ENCODE measurements around the gene MZF1.

MZF1 gene

DNA sequence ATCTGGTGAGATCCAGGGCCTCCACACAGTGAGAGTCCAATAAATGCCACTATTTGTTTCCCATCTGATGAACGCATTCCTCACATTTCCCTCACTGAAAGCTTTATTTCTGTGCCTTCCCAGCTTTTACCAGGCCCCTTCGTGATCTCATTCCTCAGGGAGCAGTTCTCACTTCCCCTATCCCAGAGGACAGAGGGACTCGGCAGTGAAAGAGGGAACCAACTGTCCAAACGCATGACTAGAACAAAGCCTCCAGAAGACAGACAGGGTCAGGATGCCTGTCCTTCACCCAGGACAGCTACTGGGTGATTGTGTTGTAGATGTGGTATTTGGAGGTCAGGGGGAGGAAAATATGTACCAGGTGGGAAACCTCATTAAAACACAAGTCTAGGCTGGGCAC lies 51.5 kb downstream of the MZF1 start:
- Mint-ChIP-seq H3K27ac (peak overlapping the region; percentile 59), H3K4me1 (ENCODE audit: low read depth) (peaks cover 41% of the 10 kb centered on the region), H3K9me3 (no peaks in the 10 kb centered on the region), H3K36me3 (ENCODE audit: low read depth) (peaks cover 34% of the 10 kb centered on the region), H3K4me3 (no peak overlapping the region), H3K27me3 (no peaks in the 10 kb centered on the region)
- intact Hi-C loops (cut with micrococcal nuclease), result no loop called here

DNA sequence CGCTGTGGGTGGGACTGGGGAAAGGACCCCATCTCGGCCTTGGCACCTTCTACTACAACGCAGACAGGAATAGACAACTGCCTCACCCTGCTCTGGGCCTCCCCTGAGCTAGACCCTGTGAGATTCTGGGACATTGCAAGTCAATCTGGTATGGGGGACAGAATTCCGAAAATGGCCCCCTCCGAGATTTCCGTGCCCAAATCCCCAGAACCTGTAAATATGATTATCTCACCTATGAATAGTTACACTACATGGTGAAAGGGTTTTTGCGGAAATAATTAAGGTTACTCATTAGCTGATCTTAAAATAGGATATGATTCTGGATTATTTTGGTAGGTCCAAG lies 52.9 kb downstream of the MZF1 start:
- Mint-ChIP-seq H3K4me1 (ENCODE audit: low read depth) (peaks cover 54% of the 10 kb centered on the region), H3K27ac (peak overlapping the region; percentile 95), H3K27me3 (no peaks in the 10 kb centered on the region), H3K4me3 (peak overlapping the region; percentile 96), H3K9me3 (no peaks in the 10 kb centered on the region), H3K36me3 (ENCODE audit: low read depth) (peaks cover 48% of the 10 kb centered on the region)
- intact Hi-C loops (cut with micrococcal nuclease), result loop anchor here (1.0 kb wide), 1 partner anchor 38 kb away; the partner anchor contains the start of gene UBE2M

DNA sequence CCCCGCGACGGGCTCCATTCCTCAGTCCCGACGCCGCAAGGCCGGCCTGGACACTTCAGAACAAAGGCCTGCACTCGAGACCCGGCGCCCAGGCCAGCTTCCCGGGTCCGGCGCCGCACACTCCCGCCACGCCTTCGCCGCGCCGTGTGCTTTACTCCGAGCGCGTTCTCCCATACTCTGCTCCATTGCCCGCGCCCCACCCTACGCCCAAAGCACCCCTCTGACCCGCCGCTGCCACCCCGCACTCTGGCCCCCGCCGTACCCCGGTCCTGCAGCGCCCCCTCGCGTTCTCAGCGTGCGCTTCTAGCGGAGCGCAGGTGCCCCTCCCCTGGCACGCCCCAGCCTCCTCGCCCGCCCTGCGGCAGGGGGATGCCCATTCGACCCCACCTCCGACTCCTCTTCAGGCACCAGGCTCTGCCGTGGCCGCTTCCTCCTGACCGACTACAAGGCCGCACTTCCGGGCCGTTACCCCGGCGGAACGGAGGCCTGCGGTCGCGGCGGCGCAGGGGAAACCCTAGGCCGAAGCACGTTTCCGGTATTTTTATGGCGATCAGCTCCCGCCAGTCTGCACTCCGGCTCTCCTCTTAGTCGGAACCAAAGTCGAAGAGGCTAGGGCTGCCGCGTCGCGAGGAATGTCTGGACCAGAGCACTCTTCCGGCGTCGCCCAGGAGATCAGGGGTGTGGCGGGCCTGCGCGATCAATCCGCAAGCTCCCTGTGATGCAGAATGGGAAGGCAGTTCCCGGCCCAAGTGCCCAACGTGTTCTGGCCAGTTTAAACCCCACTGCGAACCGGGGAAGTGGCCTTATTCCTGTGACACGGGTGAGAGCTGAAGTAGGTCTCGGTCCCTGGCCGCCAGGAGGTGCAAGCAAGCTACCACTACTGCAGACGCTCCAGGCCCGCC lies 53.5 kb downstream of the MZF1 start, which contains the start of gene ZBTB45:
Gene ZBTB45, minus strand, starts transcription at position 456 of the 902 bp plus-strand sequence. CDS start 2,137 bp downstream, outside the sequence.
- Mint-ChIP-seq H3K4me3 (peak within 1 kb of the TSS; percentile 96), H3K36me3 (ENCODE audit: low read depth) (peaks cover 51% of the 10 kb centered on the region), H3K4me1 (ENCODE audit: low read depth) (peaks cover 60% of the 10 kb centered on the region), H3K27ac (peak within 1 kb of the TSS; percentile 95), H3K9me3 (no peaks in the 10 kb centered on the region), H3K27me3 (no peaks in the 10 kb centered on the region)
- intact Hi-C loops (cut with micrococcal nuclease), result loop anchor here (1.0 to 2.0 kb wide), 3 partner anchors 23 to 53 kb away; partner anchors contain the start of genes MZF1 and UBE2M

DNA sequence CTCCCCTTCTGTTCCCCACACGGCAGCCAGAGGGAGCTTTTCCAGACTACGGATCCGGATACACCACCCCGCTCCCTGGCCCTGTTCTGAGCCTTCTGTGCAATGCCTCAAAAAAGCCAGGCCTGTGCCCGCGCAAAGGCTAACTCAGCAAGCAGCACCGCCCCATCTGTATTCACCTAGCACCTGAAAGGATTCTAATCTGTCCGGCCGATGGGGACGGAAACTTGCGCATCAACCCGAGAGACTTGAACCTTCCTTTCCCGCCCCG lies 54.1 kb downstream of the MZF1 start:
- H3K4me3 Mint-ChIP-seq, result peak overlapping the region; percentile 96
- H3K4me1 Mint-ChIP-seq (ENCODE audit: low read depth), result peaks cover 66% of the 10 kb centered on the region
- peaks cover 55% of the 10 kb centered on the region for H3K36me3 Mint-ChIP-seq (ENCODE audit: low read depth)
- intact Hi-C loops (cut with micrococcal nuclease), result loop anchor here (2.0 kb wide), 2 partner anchors 24 to 54 kb away; partner anchors contain the start of gene MZF1
- no peaks in the 10 kb centered on the region for H3K27me3 Mint-ChIP-seq
- no peaks in the 10 kb centered on the region for H3K9me3 Mint-ChIP-seq
- H3K27ac Mint-ChIP-seq, result peak overlapping the region; percentile 95

DNA sequence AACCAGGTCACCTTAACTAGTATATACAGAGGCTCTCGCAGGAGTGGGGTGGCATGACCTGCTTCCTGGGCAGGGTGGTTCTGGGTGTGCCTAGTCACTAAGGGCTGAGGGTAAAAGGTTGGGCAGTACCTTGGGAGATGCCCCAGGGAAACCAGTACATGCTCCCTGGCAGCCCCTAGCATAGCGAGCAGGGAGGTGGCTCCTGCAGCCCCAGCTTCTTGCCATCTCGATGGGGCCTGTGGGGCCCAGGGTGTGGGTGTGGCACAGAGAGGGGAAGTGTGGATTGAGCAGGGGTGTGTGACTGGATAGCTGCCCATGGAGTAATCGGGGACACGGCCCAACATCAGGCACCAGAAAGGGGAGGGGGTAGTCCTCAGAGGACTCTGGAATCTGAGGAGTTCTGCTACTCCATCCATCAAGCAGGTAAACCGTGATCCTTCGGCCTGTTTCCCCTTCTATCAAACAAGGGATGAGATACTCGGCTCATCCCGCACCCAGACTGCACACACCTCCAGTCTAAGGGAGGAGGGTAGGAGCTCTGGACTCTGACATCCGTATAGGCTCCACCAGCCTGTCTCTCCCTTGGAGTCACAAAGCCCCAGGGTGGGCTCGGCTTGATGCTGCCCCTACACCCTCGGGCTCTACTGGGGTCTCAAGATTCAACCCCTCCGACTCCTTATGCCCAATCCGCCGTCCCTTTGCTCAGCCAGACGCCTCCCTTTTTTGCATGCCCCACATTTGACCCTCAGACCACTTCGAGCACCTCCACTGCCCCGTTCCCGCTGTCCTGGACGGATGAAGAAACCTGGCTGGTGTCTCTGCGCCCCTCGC lies 54.7 kb downstream of the MZF1 start:
- Mint-ChIP-seq H3K4me1 (ENCODE audit: low read depth) (peaks cover 72% of the 10 kb centered on the region), H3K27ac (peak overlapping the region; percentile 95), H3K9me3 (no peaks in the 10 kb centered on the region), H3K27me3 (no peaks in the 10 kb centered on the region), H3K36me3 (ENCODE audit: low read depth) (peaks cover 59% of the 10 kb centered on the region), H3K4me3 (peak overlapping the region; percentile 96)
- intact Hi-C loops (cut with micrococcal nuclease), result loop anchor here (2.0 kb wide), 2 partner anchors 24 to 54 kb away; partner anchors contain the start of gene MZF1

DNA sequence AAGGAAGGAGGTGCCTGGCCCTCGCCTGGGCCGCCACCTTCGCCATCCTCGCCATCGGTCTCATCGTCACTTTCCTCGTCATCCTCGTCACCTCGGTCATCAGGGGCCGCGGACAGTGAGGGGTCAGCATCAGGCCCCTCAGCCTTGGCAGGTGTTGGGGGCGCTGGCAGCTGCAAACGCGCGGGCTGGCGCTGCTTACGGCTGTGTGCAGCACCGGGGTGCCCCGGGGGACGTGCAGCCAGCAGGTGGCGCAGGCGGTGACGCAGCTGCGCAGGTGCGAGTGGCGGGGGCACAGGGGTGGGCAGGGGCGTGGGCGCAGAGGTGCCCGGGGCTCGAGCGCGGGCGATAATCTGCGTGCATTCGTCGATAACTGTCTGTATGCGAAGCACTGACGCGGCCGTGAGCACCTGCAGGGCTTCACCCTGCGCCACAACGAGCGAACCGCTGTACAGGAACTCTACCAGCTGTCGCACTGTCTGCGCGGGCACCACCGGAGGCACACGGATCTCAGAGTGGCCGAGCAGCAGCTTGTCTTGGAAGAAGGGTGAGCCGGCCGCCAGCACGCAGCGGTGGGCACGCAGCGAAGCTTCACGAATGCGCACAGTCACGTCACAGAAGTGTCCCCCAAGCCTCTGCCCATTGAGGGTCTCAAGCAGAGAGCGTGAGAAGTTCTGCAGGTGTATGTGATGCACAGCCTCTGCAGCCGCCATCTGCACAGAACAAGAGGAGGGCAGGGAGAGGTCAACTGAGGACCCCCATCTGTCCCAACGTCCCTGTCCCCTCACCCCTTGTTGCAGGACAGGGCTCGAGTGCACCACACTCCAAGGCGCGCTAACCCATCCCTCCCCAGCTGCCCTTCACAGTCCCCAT lies 55.9 kb downstream of the MZF1 start:
- peaks cover 73% of the 10 kb centered on the region for H3K4me1 Mint-ChIP-seq (ENCODE audit: low read depth)
- peaks cover 60% of the 10 kb centered on the region for H3K36me3 Mint-ChIP-seq (ENCODE audit: low read depth)
- no peaks in the 10 kb centered on the region for H3K27me3 Mint-ChIP-seq
- no peak overlapping the region for H3K27ac Mint-ChIP-seq
- intact Hi-C loops (cut with micrococcal nuclease), result no loop called here
- no peaks in the 10 kb centered on the region for H3K9me3 Mint-ChIP-seq
- H3K4me3 Mint-ChIP-seq, result no peak overlapping the region

DNA sequence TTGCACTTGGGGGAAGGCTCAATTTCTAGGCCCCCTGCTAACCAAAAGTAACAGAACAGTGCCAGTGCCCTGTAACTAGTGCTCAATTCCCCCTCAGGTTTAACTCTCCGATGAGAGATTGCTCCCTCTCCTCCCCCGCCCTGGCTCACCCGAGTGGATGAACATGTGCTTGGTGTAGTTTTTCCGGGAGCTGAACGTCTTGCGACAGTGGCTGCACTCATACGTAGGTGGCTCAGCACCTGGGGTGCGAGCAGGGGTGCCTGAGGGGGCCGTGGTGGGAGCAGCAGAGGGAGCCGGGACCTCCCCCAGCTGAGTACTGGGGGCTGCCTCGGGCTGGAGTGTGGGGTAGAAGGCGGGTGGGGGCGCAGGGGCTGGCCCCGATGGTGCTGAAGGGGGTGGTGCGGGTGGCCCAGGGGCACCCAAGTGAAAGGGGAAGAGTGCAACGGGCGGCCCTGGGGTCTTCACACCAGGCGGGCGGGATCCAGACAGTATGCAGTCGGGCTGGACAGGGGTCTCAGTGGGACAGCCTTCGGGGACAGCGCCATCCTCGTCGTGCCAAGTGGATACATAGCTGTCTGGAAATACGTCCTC lies 56.8 kb downstream of the MZF1 start:
- Mint-ChIP-seq H3K4me1 (ENCODE audit: low read depth) (peaks cover 66% of the 10 kb centered on the region), H3K4me3 (no peak overlapping the region), H3K36me3 (ENCODE audit: low read depth) (peaks cover 60% of the 10 kb centered on the region), H3K27me3 (no peaks in the 10 kb centered on the region), H3K27ac (no peak overlapping the region), H3K9me3 (no peaks in the 10 kb centered on the region)
- intact Hi-C loops (cut with micrococcal nuclease), result no loop called here

DNA sequence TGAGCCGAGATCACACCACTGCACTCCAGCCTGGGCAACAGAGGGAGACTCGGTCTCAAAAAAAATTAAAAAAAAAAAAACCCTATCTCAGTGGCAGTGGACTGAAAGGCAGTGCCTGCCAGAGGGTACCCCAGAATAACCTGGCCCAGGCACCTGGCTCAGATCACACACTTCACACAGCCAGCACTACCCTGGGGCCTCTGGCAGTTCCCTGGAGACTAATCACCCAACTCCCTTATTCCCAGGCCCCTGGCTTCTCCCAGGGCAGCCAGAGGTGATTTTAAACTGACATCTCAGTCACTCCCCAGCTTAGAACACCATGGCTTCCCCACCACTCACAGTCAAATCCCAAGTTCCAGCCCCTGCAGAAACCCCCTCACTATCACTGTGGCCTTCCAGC lies 57.9 kb downstream of the MZF1 start:
- Mint-ChIP-seq H3K27ac (peak overlapping the region; percentile 61), H3K36me3 (ENCODE audit: low read depth) (peaks cover 66% of the 10 kb centered on the region), H3K9me3 (no peaks in the 10 kb centered on the region), H3K4me3 (no peak overlapping the region), H3K4me1 (ENCODE audit: low read depth) (peaks cover 61% of the 10 kb centered on the region), H3K27me3 (no peaks in the 10 kb centered on the region)
- intact Hi-C loops (cut with micrococcal nuclease), result no loop called here

DNA sequence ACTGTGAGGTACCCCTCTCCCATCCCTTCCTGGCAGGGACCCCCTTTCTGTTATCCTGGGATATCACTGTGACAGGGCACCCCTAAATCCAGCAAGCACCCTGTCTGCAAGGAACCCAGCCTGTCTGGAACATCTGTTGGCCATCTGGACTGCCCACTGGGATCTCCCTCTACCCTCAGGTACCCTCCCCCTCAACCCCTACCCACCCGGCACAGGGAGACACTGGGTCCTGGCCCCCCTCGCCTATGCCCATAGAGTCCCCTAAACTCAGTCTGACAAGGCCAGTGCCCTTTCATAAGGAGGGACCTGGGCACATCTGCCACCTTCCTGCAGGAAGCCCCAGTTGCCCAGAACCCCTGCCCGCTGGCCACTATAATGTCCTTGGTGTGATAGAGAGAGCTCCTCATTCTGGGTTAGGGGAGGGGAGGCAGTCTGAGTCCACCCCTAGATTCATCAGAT lies 58.5 kb downstream of the MZF1 start:
- H3K4me1 Mint-ChIP-seq (ENCODE audit: low read depth), result peaks cover 55% of the 10 kb centered on the region
- no peaks in the 10 kb centered on the region for H3K9me3 Mint-ChIP-seq
- peak overlapping the region; percentile 82 for H3K27ac Mint-ChIP-seq
- H3K27me3 Mint-ChIP-seq, result no peaks in the 10 kb centered on the region
- H3K4me3 Mint-ChIP-seq, result peak overlapping the region; percentile 75
- H3K36me3 Mint-ChIP-seq (ENCODE audit: low read depth), result peaks cover 62% of the 10 kb centered on the region
- intact Hi-C loops (cut with micrococcal nuclease), result no loop called here

DNA sequence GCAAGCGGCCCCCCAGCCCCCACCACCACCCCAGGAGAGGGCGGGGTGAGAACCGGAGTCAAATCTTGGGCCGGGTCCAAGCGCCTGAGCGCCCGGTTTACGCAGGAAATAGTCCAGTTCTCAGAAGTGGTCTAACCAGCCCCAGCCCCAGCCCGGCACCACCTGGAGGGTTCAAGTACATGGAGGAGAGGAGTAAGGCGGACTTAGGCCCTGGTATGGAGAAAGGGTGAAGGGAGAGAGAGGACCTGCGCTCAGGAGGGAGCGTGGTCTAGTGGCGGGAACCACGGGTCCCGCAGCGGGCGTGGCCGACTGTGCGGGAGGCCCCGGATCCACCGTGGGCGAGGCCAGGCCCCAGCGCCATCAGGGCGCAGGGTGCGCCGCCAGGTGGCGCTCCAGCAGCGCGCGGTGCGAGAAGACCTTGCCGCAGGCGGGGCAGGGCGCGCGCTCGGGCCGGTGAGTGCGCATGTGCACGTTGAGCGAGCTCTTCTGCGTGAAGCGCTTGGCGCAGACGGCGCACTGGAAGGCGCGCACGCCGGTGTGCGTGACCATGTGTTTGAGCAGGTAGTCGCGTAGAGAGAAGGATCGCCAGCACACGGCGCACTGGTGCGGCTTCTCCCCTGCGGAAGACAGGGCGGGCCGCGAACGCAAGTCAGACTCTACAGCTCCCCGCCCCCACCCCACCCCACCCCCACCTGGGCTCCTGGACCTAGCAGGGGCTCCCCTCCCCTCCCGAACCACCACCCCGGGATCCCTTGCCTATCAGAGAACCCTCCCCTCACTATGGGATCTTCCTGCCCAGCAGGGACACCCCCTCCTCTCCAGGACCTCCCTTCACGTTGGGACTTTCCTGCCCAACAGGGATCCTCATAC lies 59.2 kb downstream of the MZF1 start:
- H3K36me3 Mint-ChIP-seq (ENCODE audit: low read depth), result peaks cover 56% of the 10 kb centered on the region
- H3K9me3 Mint-ChIP-seq, result no peaks in the 10 kb centered on the region
- H3K4me3 Mint-ChIP-seq, result peak overlapping the region; percentile 75
- H3K27me3 Mint-ChIP-seq, result no peaks in the 10 kb centered on the region
- peaks cover 52% of the 10 kb centered on the region for H3K4me1 Mint-ChIP-seq (ENCODE audit: low read depth)
- intact Hi-C loops (cut with micrococcal nuclease), result no loop called here
- peak overlapping the region; percentile 82 for H3K27ac Mint-ChIP-seq

DNA sequence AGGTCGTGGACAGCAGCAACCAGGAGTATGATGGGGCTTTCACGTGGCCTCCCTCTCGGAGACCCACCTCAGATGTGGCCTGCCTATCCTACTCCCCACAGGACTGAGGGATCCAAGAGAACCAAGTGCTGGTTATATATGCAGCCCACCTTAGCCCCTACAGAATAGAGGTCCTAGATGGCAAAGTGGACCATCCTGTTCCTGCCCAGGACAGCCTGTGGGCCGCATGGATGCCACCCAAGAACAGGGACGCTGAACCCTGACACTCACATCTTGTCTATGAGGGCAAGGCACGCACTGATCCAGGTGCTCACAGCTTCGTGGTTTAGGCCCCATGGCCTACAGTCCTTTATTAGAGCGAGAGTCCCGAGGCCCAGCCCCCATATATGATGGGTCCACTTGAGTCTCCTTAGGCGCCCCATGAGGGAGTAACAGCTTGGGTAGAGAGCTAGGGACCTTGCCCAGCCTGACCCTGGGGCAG lies 59.9 kb downstream of the MZF1 start:
- intact Hi-C loops (cut with micrococcal nuclease), result no loop called here
- peak overlapping the region; percentile 75 for H3K4me3 Mint-ChIP-seq
- H3K9me3 Mint-ChIP-seq, result peaks cover 1% of the 10 kb centered on the region
- peak overlapping the region; percentile 82 for H3K27ac Mint-ChIP-seq
- peaks cover 45% of the 10 kb centered on the region for H3K4me1 Mint-ChIP-seq (ENCODE audit: low read depth)
- peaks cover 51% of the 10 kb centered on the region for H3K36me3 Mint-ChIP-seq (ENCODE audit: low read depth)
- no peaks in the 10 kb centered on the region for H3K27me3 Mint-ChIP-seq
